GM21390 (cell line): ENCODE data around the gene SEC61A1.

Experiments used
- ATAC-seq: cut with Tn5 transposase; IDR thresholded peaks from one replicate; pipeline ENCODE4 v1.9.1; 2021; ENCODE audit not compliant: unreplicated experiment

SEC61A1 gene

DNA sequence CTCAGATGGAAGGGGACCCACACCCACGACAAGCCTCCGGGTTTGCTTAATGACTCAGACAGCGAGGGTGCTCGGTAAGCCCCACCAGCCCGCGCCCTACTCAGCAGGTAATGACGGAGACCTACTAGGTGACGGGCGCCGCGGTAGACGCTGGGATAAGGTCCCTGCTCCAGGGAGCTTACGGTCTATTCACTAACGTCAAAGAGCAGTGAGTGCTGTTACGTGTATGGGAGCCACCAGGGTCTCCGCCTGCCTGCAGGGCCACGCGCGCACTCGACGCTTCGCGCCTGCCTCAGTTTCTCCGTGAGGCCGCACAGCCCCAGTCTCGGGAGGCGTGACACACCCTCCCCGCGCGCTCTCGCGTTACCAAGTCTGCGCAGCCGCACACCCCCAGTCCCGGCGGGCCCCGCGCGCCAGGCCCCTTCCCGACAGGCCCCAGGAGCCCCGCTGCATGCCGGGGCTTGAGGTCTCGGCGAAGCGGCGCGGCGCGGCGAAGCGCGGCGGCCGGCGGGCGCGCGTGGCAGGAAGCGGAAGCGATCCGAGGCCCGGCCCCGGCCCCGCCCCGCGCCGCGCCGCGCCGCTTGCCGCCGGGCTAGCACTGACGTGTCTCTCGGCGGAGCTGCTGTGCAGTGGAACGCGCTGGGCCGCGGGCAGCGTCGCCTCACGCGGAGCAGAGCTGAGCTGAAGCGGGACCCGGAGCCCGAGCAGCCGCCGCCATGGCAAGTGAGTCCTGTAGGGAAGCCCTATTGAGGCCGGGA is at the start of gene SEC61A1:
Gene SEC61A1, plus strand, starts transcription at position 601 of the 758 bp plus-strand sequence. Its CDS starts 116 bp downstream, at position 717.
- ATAC-seq, result peak; percentile 92

DNA sequence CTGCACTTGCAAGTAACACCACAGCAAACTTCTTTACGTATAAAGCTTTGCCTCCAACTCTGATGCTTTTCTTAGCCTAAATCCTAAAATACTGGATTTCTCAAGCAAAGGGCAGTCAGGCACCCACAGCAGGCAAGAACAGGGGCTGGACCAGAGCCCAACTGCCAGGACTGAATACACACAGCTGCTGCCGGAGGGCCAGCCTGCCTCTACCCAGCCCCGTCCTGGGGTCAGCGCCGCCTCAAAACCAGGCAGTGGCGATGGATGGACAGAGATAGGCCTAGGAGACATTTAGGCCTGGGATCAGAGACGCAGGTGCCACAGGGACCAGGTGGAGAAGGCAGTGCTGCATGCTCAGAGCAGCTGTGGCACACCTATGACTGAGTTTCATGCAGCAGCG is 47.6 kb upstream of the SEC61A1 start:
- ATAC-seq, result no peak

DNA sequence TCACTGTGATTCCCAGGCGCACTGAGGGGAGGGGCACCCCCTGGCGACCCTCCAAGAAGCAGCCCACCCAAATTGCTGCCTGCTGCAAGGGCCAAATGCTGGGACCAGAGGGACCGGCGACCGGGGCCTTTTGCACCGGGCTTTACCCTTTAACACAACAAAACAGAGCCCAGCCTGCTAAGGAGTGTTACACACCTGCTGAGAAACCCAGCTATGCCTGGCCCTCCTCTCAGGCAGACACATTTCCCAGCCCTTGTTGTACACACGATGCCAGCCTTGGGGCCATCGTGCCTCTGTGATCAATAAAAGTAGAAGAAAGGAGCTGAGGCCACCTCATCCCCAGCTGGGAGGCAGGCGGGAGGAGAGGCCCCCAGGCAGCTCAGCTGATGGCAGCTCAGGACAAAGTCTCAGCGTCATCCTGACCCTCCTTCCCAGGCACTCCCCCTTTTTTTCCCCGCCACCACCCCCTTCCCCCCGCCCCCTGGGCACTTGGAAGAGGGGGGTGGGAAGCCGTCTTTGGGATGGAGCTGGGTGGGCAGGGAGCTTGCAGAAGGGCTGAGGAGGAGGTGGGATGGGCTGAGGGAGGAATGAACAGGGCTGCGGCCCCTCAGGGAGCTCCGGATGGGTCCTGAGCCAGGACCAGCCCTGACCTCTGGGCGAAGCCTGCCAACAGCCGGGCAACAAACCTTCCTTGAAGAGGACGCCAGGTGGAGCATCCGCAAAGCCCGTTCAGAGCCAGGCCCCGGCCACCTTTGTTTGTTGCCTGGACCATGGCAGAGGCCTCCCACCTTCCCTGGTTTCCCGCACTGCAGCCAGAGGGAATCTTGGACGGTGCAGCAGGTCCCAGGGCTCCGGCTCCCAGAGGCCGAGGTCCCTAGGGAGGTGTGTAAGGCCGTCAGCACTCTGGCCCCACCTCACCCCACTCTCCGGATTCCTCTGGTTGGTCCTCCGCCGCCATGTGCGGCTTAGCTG is 45.9 kb upstream of the SEC61A1 start:
- no peak for ATAC-seq

DNA sequence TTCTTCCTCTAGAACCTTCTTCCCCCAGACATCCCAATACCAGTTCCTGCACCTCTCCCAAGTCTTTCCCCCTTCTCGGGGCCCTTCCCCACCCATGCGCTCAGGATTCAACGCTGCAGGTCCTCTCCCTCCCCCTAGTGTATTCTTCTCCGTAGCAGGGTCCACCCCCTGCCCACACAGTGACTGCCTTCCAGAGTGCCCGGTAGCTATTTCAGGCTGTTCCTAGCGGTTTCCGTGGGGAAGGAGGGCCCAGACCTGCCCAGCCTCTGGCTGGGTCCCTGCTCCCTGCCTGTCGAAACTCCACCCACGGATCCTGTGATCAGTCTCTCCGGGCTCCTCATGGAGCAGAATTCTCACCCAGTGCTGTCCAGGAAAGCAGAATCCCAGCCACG is 45.2 kb upstream of the SEC61A1 start:
- ATAC-seq, result no peak

DNA sequence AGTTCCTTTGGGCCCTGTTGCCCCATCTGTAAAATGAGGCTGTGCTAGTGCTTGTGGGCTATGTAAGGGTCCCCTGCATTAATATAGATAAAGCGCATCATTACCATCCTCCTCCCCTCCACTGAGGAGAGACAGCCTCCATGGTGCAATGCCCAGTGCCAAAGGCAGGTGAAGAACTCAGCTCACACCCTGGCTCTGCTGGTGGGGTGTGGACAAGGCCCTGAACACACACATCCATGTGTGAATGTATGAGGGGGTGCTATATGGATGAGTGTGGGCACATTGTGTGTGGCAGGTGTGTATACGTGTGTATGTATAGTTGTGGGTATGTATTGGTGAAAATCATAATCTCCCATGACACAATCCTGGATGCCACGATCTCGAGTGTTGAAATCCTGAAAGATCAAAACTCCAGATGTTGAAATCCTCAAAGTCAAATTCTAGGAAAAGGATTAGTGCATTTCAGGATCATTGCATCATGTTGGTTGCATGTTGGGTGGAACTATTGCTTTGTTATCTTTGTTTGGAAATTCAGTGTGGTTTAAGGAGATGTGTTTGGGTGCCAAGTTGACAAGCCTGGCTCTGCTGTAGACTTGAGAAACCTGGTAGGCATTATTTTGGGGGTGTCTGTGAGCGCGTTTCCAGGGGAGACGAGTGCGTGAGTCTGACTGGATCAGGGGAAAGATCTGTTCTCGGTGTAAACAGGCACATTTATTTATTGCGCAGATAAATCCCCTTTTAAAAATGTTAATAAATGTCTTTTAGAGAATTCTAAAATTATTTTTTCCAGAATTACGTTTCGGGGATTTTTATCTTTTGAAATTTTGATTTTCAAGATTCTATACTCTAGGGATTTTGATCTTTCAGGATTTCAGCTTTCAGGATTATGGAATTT is 42.0 kb upstream of the SEC61A1 start:
- no peak for ATAC-seq

DNA sequence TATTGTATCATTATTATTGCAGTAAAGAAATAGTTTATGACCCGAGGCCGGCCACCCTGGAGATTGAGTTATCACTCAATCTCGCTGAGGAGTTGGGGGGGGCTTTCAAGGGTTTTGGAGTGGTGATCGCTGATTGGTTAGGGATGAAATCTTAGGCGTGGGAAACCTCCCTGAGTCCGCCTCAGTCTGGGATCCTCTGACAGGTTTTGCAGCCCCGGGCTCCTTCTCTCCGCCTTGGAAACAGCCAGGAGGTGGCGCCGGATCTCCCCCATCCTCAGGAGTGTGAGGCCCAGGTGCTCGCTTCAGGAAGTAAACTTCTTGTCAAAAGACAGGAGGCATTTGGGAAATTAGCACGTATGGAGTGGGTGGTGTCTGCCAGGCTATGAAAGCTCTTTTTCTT is 41.1 kb upstream of the SEC61A1 start:
- no peak for ATAC-seq

DNA sequence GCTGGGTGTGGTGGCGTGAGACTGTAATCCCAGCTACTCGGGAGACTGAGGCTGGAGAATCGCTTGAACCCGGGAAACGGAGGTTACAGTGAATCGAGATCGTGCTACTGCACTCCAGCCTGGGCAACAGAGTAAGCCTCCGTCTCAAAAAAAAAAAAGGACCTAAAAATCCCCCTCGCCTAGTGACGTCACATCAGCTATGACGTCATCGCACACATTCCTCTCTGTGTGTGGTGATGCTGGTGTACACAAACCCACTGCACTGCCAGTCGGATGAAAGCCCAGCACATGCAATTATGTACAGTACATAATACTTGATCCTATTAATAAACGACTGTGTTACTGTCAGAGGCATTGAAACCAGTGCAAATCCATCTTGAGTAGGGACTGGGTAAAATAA is 40.2 kb upstream of the SEC61A1 start:
- ATAC-seq, result no peak

DNA sequence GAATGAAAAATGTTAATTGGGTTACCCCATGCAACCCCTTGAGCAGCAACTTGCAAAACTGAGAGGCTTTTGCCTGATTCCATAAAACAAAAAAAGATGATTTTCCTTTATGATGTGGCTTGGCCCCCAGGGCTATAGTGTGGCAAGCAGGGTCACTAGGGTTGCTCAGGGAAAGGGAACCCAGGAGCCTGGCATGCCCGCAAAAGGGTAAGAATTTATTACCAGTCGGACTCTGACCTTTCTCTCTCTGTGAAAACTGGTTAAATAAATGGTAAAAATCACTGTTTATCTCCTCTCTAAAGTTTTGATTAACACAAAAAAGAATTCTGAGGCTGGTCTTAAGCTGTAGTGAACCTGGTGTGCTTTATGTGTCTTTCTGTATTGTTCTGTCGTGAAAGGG is 37.7 kb upstream of the SEC61A1 start:
- no peak for ATAC-seq

DNA sequence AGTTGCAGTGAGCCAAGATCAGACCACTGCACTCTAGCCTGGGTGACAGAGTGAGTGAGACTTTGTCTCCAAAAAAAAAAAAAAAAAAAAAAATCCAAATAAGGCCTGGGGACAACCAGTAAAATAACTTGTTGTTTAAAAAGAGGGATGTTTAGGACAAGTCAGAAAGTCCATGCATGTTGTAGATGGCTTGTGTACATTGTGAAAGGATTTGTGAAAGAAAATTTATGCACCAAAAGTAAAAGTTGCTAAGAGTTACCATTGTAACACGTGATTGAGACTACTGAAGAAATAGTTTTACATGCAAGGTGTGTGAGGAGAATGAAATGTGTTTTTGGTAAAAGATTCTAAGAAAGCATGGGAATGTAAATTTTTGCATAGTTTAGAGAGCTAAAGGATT is 35.7 kb upstream of the SEC61A1 start:
- ATAC-seq, result no peak

DNA sequence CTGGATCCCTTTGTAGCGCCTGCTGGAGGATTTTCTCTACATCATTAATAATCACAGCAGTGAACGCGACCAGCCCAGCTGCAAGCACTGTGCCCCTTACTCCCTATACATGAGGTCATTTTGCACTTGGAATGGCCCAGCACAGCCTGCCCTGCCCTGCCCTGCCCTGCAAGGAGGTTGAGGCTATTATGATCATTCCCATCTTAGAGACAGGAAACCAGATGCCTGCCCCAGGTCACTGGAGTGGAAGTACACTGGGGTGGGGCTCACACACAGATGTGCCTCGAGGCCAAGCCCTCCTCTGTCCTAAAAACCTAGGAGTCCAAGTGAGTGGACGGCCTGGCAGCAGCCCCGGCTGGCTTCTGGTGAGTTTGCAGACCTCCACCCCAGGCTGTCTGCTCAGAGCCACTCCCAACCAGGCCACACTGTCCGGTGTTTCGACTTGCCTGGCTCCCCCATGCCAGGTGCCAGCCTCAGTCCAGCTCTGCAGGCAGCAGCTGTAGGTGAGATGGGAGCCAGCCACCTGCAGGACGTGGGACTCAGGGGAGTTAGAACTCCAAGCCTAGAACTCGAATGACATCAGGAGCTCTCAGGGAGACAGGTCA is 30.4 kb upstream of the SEC61A1 start:
- no peak for ATAC-seq

DNA sequence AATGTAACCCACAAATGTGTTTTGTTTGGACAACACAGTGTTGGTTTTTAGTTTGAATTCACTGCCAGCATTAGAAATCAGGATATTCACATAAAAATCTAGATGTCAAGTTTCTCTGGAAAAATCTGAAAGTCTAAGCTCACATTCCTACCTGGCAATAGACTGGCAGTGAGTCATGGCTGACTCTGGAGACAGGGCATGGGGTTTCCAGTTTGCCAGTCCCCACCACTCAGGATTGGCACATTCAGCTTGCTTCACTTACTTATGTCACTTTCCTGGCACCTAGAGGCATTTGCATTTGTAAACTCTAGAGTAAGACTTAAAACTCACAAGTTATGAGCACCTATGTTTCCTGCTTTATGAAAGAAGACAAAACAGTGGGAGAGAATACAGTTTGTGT is 19.1 kb upstream of the SEC61A1 start:
- ATAC-seq, result no peak

DNA sequence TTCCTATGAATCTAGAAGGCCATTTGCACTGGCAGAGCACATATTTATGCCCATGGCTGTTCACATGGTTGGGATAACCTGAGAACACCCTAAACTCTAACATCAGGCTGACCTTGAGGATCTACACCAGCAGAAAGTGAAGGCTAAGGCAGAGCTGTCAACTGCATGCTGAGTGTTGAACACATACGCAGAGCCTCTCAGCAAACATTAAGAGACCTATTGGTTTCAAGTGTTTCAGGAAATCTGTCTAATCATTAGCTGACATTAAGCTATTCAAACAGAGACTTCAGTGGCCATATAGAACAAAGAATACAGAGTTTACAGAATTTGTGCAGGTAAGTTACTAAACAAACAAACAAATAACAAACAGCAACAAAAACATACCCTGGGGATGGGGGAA is 16.1 kb upstream of the SEC61A1 start:
- no peak for ATAC-seq

DNA sequence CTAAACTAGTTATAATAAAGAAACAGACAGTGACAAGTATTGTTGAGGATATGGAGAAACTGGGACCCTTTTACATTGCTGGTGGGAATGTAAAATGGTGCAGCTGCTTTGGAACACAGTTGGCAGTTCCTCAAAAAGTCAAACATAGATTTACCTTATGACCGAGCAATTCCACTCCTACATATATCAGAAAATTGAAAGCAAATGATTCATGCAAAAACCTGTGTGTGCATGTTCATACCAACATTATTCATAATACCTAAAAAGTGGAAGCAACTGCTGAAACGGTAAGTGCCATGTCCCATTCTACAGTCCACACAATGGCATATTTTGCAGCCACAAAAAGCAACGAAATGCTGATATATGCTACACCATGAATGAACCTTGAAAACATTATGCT is 12.2 kb upstream of the SEC61A1 start:
- no peak for ATAC-seq

DNA sequence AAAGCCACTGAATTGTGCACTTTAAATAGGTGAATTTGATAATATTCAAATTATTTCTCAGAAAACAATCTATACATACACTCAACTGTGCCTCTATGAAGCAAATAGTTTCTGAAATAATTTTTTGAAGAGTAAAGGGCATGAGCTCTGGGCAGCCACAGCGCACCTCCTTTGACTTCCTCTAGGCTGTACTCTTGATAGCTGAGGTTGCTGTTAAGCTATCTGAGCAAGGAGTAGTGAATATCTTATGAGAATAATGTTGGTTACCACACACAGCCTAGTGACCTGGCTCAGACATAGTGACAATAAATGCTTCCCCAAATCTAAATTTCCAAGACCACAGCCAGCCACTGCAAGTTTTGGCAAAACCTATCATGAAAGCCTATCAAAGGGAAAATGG is 11.6 kb upstream of the SEC61A1 start:
- ATAC-seq, result no peak

DNA sequence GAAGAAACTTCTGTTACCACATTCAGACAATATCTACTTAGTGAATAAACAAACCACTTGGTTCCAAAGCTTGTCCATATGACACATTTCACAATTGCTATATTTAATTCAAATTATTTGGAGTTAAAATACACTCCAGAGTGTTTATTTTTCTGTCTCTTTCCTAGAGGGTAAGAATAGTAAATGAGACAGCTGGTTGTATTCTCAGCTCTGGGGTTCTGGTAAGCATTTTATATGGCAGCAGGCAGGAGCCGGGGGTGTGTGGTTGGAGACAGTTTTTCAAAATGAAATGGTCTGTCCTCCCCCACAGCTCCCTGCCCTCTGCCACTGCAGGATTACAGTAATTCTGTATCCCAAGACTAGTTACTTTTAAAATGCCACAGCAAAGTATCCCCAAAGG is 10.9 kb upstream of the SEC61A1 start:
- no peak for ATAC-seq

DNA sequence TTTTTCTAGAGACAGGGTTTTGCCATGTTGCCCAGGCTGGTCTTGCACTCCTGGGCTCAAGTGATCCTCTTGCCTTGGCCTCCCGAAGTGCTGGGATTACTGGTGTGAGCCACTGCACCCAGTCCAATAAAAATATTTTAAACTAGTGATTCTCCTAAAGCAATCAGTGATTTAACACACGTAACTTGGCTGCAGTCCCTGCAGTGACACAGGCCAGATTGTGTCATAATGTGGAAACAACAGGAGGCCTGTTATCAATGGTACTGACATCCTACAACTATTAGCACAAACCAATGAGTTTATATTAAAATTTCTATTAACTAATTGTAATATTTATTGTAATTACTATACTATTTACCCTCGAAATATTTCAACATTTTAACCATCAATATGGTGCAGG is 1.6 kb upstream of the SEC61A1 start:
- no peak for ATAC-seq

DNA sequence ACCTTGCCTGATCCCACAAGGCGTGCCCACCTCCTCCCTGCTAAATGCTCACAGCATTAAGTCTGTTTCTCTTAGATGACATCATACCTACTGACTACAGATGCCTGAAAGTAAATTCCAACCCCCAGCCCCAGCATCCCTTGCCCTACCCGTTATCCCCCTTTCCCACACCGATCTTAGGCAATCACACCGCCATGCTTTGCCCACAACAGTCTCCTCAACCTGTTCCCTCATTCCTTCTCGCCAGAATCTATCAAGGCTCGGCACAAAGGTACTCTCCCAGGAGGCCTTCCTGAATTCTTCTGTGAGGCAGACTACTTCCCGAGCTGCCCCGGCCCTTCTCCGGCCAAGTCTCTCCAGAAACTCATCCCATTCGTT is 789 bp upstream of the SEC61A1 start:
- ATAC-seq, result no peak

DNA sequence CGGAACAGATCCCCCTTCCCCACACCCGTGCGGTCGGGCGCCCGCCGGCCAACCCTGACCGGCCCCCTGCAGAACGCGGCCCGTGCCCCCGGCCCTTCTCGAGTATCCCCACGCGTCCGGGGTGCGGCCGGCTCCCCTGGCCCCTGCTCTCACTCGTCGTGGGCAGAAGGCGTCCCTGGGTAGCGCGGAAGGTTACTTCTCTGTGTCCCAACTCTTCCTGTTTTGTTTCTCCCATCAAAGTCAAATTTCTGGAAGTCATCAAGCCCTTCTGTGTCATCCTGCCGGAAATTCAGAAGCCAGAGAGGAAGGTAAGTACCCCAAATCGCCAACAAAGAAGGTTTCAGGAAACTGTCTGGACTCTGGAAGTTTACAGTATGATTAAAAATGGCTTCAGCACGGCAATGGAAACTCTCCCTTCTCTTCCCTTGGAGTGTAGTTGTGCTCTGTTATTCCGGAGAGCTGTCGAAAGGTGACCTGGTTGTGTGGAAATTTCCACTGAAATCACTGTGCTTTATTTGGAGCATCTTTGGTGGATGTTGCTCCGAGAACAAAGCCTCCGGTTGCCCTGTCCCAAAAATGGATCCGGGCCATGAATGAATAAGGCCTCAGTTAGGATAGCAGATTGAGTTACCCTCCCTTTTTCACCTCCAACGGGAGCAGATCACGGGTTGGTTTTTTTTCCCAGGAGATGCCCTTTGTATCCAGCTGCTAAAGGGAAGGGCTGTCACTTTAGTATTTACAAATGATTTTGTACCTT is 536 bp downstream of the SEC61A1 start:
- ATAC-seq, result no peak

DNA sequence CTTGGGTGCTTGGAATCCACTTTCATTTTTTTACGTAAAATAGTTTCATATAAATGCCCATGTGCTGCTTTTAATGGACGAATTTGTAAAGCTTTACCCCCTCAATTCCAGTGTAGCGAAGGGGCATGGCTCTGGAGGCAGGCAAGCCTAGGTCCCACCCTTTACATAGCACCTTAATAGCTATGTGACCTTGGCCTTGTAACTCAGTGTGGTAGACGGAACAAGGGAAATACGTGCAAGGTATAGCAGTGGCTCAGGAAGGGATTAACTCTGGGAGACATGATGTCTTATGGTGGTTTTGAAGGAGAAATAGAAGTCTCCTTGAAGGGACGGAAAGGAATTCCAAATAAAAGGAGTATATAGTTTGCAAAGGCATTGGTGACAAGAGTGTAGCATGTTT is 1.4 kb downstream of the SEC61A1 start:
- ATAC-seq, result no peak

DNA sequence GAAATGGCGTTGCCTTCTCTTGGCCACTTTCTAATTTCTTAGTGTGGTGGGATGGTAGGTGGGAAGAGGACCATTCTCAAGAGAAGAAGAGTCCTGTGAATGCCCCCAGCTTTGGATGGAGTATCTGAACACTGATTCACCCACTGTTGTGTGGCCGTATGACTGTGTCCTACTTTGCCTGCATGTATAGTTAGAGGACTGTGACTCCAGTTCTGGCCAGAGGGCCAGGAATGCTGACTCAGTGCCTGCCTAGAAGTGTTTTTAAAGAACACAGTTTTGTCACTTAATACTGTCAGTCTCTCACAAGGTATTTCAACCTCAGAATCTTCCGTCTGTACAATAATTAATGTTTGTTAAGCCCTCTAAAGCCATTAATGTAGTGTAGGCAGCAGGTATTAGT is 2.1 kb downstream of the SEC61A1 start:
- ATAC-seq, result no peak
